Measurements from ENCODE around the gene MLX. TPM values are rescaled to one million over a fixed set of nuclear protein-coding genes. Genes with fewer than 3 reads are reported as not detected.

MLX gene
- total and polyA plus RNA-seq, 2 of the 8 experiments (the other 6 are each of a cell fraction or from before 2014, with no cell fraction given) = 27.0 to 27.5 TPM

- peak; percentile 71 to 83 (median 82) for TF ChIP-seq CTCF (IDR thresholded peaks at IDR 0.05; ENCODE audit: control extremely low read depth in 1 of 3, insufficient read depth in 1 of 3, low read depth in 1 of 3, low read length in 3 of 3)
- no peak for TF ChIP-seq JUND (IDR thresholded peaks at IDR 0.05; ENCODE audit: low read length)
- 0 out of 2 replicates have a peak, but pooled peaks have one; percentile 4 for TF ChIP-seq USF2 (IDR thresholded peaks at IDR 0.05; ENCODE audit: low read length)
- peak; percentile 15 for TF ChIP-seq SAP30 (IDR thresholded peaks at IDR 0.05; ENCODE audit: insufficient read depth, insufficient replicate concordance, low read length)
- TF ChIP-seq CREB1 (IDR thresholded peaks at IDR 0.05) = peak; percentile 77
- TF ChIP-seq FOSL1 (IDR thresholded peaks at IDR 0.05; ENCODE audit: insufficient read depth, low read depth, low read length) = no peak
- no peak for TF ChIP-seq CHD1 (IDR thresholded peaks at IDR 0.05; ENCODE audit: low read depth, low read length)
Measured at GRCh38 chr17:42578282-42578869, 11.5 kb downstream of the MLX start (continued).
